ENCODE measurements around the gene CPNE6. TPM values are rescaled to one million over a fixed set of nuclear protein-coding genes. Genes with fewer than 3 reads are reported as not detected.

Gene CPNE6
- total and polyA plus RNA-seq, 7 donors, result 0.06 TPM; not detected in 6

DNA sequence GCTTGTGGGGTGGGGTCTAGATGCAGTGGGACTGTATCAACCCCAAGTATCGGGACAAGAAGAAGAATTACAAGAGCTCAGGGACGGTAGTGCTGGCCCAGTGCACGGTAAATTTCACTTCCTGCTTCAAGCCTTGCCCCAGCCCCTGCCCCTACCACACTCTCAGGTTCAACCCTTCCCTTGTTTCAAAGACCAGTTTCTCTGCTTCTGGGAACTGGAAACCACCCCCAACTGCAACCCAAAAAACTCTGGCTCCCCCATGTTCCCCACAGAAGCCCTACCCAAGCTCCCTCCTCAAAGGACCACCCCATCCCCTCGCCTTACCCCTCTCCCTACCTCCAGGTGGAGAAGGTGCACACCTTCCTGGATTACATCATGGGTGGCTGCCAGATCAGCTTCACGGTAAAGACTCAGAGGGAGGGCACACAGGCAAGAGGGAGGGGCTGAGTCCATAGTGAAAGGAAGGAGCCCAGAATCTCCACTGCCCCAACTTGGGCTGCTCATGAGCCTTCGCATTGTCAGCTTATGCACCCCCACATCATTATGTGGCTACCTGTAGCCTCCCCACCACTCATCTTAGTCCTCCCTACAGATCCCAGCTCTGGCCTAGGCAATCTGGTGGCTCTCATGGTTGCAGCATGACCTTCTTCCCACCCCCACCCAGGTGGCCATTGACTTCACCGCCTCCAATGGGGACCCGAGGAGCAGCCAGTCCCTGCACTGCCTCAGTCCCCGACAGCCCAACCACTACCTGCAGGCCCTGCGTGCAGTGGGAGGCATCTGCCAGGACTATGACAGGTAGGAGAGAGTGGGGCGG lies 4.3 kb downstream of the CPNE6 start:
- H3K4me1 ChIP-seq, result peaks cover under 1% of the 10 kb centered on the region
- H3K4me3 ChIP-seq, result no peak overlapping the region
- H3K36me3 ChIP-seq (ENCODE audit: insufficient read depth in 1 of 2, low read depth in 1 of 2), result no peaks in the 10 kb centered on the region
- intact Hi-C loops (cut with DNase I), result no loop called here
- no peak for DNase-seq
- peaks cover 0 to 6% (median 4%) of the 10 kb centered on the region in 3 donors for H3K27me3 ChIP-seq (ENCODE audit: insufficient read depth in 3 of 3, low read length in 2 of 3)
- TF ChIP-seq, protein P1, sequence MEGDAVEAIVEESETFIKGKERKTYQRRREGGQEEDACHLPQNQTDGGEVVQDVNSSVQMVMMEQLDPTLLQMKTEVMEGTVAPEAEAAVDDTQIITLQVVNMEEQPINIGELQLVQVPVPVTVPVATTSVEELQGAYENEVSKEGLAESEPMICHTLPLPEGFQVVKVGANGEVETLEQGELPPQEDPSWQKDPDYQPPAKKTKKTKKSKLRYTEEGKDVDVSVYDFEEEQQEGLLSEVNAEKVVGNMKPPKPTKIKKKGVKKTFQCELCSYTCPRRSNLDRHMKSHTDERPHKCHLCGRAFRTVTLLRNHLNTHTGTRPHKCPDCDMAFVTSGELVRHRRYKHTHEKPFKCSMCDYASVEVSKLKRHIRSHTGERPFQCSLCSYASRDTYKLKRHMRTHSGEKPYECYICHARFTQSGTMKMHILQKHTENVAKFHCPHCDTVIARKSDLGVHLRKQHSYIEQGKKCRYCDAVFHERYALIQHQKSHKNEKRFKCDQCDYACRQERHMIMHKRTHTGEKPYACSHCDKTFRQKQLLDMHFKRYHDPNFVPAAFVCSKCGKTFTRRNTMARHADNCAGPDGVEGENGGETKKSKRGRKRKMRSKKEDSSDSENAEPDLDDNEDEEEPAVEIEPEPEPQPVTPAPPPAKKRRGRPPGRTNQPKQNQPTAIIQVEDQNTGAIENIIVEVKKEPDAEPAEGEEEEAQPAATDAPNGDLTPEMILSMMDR (IDR thresholded peaks at IDR 0.05), result no peak
- WGBS, 3 donors, result 69 to 72% (median 70%) methylated on average over 11 of the region's 11 CpGs
- no peaks in the 10 kb centered on the region for H3K9me3 ChIP-seq
- no peak for ATAC-seq
- H3K27ac ChIP-seq, result no peak overlapping the region

DNA sequence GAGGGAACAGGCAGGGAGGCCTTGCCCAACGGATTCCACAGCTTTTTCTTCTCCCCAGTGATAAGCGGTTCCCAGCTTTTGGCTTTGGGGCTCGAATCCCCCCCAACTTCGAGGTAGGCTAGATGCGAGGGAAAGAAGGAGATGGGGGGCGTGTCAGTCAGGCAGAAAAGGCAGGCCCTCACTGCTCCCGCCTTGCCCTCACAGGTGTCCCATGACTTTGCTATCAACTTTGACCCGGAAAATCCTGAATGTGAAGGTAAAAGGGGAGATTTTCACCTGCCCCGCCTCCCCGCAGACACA lies 4.9 kb downstream of the CPNE6 start:
- intact Hi-C loops (cut with DNase I), result no loop called here
- Histone ChIP-seq H3K27me3 (ENCODE audit: insufficient read depth in 3 of 3, low read length in 2 of 3) (peaks cover 0 to 6% (median 4%) of the 10 kb centered on the region in 3 donors), H3K27ac (no peak overlapping the region), H3K36me3 (ENCODE audit: insufficient read depth in 1 of 2, low read depth in 1 of 2) (no peaks in the 10 kb centered on the region), H3K9me3 (no peaks in the 10 kb centered on the region), H3K4me3 (no peak overlapping the region), H3K4me1 (peaks cover 3% of the 10 kb centered on the region)
- no peak for DNase-seq
- ATAC-seq, result no peak
- TF ChIP-seq, protein P1 (IDR thresholded peaks at IDR 0.05), result no peak
- WGBS, 3 donors, result 82 to 84% (median 83%) methylated on average over 9 to 10 of the region's 10 CpGs

GRCh38 chr14:24077086-24077485 lies 5.7 kb downstream of the CPNE6 start:
- peaks cover 5% of the 10 kb centered on the region for H3K4me1 ChIP-seq
- intact Hi-C loops (cut with DNase I), result no loop called here
- H3K27me3 ChIP-seq (ENCODE audit: insufficient read depth in 3 of 3, low read length in 2 of 3), result peaks cover 0 to 5% (median 4%) of the 10 kb centered on the region in 3 donors
- WGBS, 3 donors, result 83 to 87% (median 85%) methylated on average over 23 of the region's 23 CpGs
- no peaks in the 10 kb centered on the region for H3K36me3 ChIP-seq (ENCODE audit: insufficient read depth in 1 of 2, low read depth in 1 of 2)
- ATAC-seq (no peak), DNase-seq (no peak)
- H3K9me3 ChIP-seq, result no peaks in the 10 kb centered on the region
- no peak overlapping the region for H3K4me3 ChIP-seq
- TF ChIP-seq, protein P1 (IDR thresholded peaks at IDR 0.05), result no peak
- no peak overlapping the region for H3K27ac ChIP-seq

DNA sequence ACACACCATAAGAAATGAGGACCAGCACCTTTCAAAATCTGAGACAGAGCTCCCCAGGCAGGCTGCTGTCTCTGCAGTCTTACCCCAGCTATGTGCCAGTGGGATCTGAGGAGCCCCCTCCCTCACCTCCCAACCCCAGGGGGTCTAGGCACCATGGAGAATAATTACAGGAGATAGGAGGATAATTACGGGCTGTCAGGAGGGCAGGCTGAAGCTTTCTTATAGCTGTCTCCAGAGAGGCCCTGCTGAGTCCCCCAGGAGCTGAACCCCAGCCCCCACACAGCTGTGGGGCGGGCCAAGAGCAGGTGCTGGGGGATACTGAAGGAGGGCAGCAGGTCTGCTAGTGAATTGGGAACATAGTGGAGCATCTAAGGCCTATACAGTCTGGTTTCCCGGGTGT lies 6.8 kb downstream of the CPNE6 start:
- H3K27ac ChIP-seq, result no peak overlapping the region
- intact Hi-C loops (cut with DNase I), result no loop called here
- peaks cover 5% of the 10 kb centered on the region for H3K4me1 ChIP-seq
- H3K36me3 ChIP-seq (ENCODE audit: insufficient read depth in 1 of 2, low read depth in 1 of 2), result no peaks in the 10 kb centered on the region
- no peak for DNase-seq
- 67 to 76% (median 76%) methylated on average over 3 of the region's 3 CpGs for WGBS, 3 donors
- H3K9me3 ChIP-seq, result no peaks in the 10 kb centered on the region
- peaks cover 0 to 4% (median 0%) of the 10 kb centered on the region in 3 donors for H3K27me3 ChIP-seq (ENCODE audit: insufficient read depth in 3 of 3, low read length in 2 of 3)
- H3K4me3 ChIP-seq, result no peak overlapping the region
- no peak for ATAC-seq
- TF ChIP-seq, protein P1 (IDR thresholded peaks at IDR 0.05), result no peak

All from psoas muscle (tissue), 8 donors.